HG03469 (cell line): ENCODE results near the gene MAP3K21.

Source experiments
- ATAC-seq: cut with Tn5 transposase; IDR thresholded peaks from one replicate; pipeline ENCODE4 v1.9.1; 2021; ENCODE audit warnings: mild to moderate bottlenecking, moderate library complexity, moderate number of reproducible peaks; ENCODE audit not compliant: unreplicated experiment

The MAP3K21 gene

DNA sequence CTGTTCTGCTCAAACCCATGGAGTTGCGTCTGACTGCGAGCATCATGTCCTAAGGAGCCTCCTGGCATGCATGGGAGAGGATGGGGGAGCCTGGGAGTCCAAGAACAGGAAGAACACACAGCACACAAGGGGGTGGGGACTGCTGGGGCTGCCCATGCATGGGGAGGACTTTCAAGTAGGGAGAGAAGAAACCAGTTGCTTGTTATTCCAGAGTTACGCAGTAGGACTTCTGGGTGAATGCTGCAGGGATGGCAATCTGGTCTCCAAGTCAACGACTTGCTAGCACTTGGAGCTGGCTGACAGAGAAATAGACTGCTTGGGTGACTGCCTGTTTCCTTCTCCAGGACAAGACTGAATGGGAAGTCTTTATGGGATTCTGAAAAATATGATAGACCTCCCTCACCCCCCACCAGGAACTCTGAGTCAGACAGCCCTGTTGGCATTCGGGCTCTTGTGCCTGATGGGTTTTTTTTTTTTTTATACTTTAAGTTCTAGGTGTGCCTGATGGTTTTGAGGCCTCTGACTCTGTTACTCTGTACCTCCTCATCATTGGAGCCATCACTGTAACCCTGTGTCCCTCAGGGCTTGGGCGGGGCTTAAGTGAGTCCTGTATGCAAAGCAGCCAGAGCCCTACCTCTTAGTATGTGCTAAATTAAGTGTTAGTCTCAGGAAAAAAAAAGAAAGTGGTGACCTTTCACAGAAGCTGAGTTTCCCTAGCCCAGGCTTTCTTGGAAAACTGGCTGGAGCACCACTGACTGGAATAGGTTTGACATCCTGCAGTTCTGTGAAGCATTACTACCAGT, 30.3 kb downstream of the MAP3K21 start:
- ATAC-seq: no peak

DNA sequence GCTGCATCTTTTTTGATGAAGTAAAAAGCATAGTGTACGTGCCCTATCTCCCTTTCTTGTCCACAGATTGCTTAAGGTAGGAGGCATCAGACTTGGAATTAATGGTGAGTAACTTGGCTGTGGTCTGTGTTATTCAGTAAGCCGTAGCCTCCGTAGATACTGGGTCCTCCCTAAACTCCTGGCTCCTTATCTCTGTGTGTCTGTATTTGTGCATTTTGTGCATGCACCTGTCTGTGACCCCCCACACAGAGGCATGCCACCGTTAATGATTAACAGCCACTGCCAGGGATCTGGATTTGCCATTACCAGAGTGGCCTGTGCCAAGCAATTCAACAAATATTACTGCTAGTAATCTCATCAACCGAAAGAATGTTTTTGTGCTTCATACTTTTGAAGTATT, 31.9 kb downstream of the MAP3K21 start:
- no peak for ATAC-seq

DNA sequence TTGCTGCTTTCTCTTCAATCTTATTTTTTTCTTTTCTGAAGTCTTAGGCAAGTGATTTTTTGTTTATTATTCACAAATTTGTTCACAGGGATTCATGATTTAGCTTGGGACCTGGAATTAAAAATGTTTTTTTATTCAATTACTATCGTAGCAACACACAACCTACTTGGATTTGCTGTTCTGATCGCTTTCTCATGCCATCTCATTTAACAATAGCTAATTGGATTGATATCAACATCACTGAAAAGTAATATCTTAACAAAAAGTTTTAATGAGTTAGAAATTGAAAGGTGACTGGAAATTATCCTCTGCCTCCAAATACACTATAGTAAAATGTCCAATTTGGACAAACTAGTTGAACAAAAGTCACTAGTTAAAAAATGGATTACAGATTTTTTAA, 32.4 kb downstream of the MAP3K21 start:
- ATAC-seq: no peak

DNA sequence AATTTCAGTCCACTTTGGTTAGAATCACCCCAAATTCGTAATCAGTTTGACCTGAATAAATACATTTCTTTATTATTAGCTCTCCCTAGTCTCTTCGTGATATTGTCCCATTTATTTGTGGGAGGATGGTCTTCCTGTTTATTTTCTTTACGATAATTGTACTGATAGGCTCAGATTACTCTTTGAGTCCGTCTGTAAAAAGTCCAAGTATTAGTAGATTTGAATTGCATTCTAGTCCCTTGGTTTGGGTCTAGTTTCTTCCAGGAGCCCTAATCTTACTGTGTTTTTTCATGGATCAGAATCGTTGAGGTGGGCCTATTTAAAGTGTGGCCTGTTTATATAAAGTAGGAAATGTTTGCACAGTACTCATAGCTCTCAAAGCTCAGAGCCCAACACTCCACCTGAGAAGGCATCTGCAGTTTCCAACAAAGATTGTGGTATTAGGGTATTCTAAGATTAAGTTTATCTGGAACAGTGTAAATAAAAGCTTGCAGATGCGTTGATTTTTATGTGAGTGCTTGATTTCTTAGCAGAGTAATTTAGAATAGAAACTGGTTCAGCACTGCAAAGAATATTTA, 33.1 kb downstream of the MAP3K21 start:
- no peak for ATAC-seq

DNA sequence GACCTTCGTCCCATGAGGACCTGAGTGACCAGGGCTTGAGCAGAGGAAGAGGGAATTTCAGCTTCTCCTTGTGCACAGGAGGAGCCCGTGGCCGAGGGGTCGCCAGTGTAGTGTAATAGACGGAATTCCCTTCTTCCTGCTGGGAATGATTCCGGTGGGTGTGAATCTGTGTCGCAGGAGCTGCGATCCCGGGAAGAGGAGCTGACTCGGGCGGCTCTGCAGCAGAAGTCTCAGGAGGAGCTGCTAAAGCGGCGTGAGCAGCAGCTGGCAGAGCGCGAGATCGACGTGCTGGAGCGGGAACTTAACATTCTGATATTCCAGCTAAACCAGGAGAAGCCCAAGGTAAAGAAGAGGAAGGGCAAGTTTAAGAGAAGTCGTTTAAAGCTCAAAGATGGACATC, 34.4 kb downstream of the MAP3K21 start:
- ATAC-seq: no peak

DNA sequence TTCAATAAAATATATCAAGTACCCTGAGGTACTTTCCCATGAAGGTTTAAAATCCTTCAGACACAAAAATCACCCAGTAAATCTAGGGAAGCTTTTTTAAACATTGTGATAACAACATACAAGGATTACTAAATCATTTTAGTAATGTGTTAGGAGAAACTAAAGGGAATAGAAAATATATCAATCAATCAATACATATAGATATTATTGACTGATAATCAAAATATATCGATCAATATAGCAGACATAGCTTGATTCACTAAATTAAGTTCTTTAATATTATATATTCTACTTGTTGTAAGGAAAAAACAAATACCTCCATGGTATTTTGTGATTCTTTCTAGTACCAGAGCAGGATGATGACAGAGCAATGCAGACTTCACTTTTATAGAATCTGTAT, 35.2 kb downstream of the MAP3K21 start:
- ATAC-seq: no peak

DNA sequence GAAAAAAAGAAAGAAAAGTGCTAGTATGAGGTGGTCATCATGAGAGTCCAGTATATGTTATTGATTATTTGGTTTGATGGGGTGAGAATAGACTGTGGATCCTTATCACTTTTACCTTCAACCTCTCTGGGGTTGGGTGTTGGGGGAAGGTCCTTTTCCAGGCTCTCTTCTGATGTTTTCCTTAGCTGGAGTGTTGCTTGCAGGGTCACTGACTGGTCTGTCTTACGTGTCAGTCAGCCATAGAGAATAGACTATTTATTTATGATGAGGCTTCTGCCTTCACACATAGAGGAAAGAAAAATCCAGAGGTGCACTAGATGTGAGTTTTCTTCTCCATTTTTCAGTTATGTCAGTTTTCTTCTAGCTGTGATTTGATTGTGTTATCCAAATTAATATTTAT, 36.5 kb downstream of the MAP3K21 start:
- ATAC-seq: no peak

DNA sequence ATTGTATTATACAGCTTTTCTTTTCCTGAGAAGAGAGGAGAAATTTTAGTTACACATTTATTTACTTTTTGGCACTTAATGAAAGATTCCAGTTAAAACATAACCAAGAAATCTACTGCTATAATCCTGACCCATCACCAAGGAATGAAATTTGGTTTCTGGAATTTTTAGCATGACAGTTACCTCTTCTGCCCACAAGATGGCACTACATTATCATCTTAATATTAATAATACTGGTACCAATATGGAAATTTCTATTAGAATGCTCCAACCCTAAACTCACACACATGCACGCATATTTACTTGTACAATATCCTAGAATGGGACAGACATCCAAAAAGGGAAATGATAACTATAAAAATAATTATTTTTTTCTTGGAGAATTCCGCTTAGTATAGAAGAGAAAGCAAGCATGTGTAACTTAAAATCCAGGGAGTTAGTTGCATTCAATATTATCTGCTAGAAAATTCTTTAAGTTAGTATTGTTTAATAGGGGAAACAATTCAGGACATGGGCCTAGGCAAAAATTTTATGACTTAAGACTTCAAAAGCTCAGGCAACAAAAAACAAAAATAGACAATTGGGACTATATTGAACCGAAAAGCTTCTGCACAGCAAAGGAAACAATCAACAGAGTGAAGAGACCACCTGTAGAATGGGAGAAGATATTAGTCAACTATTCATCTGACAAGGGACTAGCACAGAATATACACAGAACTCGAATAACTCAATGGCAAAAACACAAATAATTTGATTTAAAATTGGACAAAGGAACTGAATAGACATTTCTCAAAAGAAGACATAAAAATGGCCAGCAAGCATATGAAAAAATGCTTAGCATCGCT, 37.4 kb downstream of the MAP3K21 start:
- no peak for ATAC-seq

DNA sequence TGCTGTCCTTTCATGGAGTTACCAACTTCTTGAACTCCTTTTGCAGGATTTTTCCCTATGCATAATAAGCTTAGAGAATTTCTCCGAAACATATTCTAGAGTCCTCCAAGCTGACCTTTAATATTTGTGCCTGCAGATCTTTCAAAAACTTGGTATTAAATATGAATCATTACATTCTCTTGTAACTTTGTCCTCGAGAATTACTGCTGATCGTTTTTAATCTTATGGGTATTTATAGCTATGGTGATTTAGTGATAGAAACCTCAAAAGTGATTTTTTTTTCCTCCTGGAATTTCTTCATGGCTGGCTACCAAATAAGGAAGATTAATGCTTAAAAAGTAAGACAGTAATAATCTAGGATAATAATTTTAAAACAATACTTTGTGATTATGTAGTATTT, 39.1 kb downstream of the MAP3K21 start:
- ATAC-seq: no peak

DNA sequence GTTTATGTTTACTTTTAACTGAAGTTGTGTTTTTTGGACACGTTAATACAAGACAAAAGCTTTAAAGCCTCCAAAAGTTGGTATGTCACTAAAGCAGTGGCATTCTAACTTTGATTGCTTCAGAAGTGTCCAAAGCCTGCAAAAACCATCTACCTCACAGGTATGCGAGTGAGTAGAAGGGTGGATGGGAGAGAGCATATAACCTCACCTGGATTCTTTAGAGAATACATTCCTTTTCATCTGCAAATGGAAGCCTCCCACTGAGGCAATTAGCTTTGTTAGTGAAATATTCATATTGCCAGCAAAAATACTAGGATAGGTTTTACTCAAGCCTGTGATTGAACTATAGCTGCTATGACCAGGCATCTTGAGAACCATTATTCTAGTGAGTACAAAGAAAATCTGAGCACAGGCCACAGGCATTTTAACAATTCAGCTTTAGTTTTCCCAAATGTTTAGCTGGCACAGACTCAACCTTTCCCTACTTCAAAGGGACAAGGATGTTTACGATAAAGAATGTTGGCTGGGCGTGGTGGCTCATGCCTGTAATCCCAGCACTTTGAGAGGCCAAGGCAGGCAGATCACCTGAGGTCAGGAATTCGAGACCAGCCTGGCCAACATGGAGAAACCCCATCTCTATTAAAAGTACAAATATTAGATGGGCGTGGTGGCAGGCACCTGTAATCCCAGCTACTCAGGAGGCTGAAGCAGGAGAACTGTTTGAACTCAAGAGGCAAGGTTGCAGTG, 39.7 kb downstream of the MAP3K21 start:
- no peak for ATAC-seq

DNA sequence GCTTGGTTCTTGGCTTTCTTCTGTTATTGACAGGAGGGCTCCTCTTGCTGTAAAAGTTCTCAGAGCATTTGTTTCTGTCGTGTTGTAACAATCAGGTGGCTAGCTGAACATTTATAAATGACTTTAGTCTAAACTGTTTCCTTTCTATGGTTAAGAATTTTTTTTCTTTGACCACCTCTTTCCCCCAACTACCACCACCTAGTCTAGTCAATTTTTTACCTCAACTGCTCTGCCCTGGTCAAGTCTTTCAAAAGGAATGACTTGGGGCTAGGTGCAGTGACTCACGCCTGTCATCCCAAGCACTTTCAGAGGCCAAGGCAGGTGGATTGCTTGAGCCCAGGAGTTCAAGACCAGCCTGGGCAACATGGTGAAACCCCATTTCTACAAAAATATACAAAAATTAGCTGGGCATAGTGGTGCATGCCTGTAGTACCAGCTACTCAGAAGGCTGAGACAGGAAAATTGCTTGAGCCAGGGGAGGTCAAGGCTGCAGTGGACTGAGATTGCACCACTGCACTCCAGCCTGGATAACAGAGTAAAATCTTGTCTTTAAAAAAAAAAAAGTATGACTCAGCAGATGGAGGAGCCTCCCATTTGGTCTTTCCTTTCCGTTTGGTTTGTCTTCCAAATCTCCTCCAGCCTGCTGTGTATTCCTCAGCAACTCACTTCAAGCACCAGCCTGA, 40.7 kb downstream of the MAP3K21 start:
- ATAC-seq: no peak

DNA sequence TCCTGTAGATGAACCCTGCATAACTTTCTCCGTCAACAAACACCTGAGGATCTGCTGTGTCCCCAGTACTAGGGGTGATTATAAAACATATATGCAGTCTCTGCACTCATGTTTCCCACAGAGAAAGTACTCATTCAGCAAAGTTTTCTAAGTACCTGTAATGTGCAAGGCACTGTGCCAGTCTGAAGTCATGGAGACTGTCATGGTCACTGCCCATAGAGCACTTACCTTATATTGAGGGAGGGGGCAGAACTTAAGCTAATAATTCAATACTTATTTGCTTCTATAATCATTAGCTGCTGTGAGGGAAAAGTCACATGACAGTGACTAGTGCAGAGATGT, 41.2 kb downstream of the MAP3K21 start:
- no peak for ATAC-seq

DNA sequence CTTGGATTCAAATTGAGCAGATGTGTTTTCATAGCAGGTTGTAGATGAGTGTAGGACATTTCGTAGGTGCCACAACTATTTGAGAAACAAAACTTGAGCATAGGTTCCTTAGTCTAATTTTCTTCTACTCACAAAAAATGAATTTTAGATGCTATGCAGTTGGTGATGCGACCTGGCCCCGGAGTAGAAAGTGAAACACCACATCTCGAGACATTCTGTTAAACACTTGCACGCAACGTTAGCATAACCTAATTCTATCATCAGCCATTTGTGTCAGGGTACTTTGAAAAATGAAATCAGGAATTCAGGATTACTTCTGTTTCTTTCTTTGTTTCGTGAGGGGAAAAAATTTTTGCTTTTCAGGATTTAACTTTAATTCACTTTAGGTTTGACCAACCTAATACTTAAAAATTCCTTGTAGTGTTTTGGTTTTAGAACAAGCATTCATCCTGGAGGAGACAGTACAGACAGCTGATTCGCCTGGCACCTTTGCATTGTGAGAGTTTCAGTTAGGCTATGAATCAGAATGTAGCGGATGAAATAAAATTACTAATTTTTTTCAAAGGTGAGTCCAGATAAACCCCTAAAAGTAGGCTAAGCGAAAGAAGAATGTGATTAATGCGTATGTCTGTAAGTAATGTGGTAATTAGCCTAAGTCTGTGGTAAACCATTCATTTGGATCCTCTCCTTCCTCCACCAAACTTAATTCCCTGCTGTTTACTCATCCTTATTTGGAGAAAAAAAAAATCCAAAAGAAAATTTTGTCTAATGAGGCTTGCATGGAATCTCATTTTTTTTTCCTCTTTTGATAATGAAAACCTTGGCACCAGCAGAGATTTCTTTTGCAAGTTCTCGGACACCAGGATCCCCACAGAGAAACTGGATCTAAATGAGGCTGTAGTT, 44.9 kb downstream of the MAP3K21 start:
- no peak for ATAC-seq

DNA sequence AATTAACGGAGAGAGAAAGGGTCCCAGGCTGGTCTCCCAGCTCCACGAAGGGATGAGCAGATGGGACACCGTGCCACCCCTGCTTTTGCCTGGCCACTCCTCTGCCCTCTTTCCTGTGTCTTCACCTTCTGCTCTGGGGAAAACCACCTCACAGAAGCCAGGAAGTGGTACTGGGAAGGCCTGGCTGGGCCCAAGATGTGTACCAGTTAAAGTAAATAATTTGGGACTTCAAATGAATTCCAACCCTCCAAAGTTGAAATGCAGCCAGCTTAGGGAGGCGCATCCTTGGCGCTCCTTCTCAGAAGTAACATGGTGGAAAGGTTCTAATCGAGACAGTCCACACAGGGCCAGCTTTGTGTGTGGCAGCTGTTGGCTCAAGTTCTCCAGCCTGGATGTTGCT, 45.7 kb downstream of the MAP3K21 start:
- ATAC-seq: no peak

DNA sequence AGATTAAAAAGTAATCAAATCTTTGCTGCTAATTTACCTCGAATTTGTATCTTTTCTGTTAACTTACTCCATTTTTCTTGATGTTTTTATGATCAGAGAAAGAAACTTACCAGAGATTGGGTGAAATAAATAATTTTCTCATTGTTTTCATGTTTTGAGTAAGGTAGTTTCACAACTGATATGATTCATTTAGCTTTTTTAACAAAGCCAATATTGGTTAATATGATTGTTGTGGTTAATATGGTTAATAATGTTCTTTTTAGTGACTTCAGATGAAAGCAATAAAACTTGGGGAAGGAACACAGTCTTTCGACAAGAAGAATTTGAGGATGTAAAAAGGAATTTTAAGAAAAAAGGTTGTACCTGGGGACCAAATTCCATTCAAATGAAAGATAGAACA, 48.1 kb downstream of the MAP3K21 start:
- ATAC-seq: no peak

DNA sequence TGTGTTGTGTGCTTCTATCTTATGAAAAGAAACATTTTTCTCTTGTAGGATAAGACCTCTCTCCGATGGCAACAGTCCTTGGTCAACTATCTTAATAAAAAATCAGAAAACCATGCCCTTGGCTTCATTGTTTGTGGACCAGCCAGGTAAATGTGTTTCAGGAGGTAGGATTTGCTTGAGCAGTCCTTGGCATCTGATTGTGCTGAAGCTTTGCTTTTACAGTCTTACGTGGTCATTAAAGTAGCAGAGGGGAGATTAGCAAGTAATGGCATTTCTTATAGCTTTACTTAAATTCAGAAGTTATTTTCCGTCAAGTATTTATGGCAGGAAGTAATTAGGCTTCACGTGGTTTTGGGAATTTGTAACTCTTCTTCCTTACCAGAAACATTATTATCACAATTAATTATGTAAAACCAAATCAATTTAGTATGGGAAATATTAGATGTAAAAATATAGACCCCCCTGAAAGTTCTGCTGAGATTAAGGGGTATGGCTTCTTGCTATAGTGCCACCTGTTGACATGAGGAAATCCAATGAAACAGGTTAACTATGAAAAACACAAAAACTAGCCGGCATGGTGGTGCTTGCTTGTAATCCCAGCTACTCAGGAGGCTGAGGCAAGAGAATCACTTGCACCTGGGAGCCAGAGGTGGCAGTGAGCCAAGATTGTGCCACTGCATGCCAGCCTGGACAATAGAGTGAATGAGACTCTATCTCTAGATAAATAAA, 49.0 kb downstream of the MAP3K21 start:
- ATAC-seq: no peak

DNA sequence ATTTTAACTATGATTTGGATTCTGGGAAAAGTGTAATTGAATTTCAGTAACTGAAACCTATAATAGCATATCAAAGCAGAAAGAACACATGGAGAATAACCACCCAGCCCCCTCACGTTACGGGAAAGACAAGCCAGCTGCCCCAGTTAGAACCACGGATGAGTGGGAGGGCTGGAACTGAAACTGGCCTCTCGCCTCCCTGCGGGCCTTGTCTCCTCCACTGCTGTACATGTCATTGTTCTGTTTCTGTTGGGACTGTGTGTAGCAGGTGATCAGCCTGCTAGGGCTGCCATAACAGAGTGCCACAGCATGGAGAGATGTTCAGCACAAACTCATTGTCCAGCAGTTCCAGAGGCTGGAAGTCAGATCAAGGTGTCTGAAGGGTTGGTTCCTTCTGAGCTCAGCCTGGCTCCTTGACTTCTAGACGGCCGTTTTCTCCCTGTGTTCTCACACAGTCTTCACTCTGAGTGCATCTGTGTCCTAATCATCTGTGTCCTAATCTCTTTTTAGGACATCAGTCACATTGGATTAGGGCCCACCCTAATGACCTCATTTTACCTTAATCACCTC, 52.4 kb downstream of the MAP3K21 start:
- ATAC-seq: peak; percentile 67

DNA sequence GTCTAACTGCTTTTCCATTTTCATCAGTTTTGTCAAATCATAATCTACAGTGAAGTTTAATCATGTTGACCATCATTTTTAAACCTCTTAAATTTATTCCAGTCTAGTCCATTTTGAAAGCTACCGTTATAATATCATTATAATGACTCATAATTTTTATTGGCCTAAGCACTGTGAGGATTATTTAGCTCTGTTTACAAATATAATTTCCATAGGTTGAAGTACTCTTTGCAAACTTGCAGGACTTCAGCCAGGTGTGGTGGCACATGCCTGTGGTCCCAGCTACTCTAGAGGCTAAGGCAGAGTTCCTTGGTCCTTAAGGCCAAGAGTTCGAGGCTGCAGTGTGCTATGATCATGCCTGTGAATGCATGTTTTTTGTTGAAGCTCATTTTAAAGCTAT, 54.3 kb downstream of the MAP3K21 start:
- ATAC-seq: no peak

DNA sequence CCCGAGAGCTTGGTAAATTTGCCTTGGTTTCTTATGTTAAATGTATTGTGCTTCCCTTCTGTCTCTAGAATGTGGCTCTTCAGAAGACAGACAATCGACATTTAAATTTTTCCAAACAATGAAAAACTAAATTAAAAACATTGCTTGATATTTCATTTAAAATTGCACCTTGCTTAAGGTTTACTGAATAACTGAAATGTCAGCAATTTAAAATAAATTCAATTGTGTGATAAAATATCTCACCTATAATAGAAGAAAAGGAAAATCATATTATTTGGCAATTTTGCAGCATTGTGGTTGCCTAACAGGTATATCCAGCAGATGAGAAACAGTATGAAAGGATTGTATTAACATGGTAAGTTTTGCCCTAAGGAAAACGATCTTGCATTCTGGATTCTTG, 56.5 kb downstream of the MAP3K21 start:
- no peak for ATAC-seq
